Measurements from ENCODE around the gene IGF2. TPM values are rescaled to one million over a fixed set of nuclear protein-coding genes. Genes with fewer than 3 reads are reported as not detected.

Gene IGF2
- total and polyA plus RNA-seq, 5 donors from 2014 or later = 0.07 TPM; not detected in 4

DNA sequence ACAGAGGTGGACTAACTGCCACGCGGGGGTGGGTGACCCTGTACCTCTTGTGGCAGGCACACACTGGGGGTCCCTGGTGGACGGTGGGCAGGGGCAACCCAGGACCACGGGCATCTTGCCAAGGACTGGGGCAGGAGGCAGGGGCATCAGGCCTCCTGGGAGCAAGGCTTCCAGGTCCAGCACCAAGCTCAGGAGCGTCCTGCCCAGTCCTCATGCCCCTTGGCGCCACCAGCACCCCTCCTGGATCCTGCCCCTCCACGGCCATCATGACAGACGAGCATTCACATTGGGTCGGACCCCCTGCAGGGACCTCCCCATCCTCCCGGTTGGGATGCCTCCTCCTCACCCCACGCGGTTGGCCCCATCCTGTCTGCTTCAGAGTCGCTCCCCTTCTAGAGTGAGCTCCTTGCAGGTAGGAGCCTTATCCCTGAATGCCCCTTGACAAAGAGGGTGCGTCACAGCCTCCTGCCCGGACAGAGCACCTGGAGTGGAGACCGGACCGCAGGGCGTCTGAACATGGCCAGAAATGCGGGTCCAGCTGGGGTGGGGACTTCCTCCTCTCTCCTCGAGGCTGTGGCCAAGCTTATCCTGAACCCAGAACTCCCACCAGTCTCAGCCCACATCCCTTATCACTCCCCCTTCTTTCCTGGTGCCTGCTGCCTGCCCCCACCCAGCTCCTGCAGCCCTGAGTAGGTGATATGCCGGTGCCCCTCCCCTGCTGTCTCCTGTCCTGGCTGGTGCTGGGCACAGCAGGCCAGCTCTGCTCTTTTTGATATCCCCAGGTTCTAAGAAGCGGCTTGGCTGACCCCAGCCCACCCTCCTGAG lies 40.3 kb downstream of the IGF2 start:
- Histone ChIP-seq H3K4me3 (ENCODE audit: low read depth, low read length) (no peak overlapping the region), H3K9me3 (ENCODE audit: control insufficient read depth in 2 of 2, low read length in 2 of 2) (no peaks in the 10 kb centered on the region), H3K4me1 (ENCODE audit: control insufficient read depth, insufficient read depth, low read length, poor library complexity, severe bottlenecking) (no peaks in the 10 kb centered on the region), H3K27me3 (ENCODE audit: control insufficient read depth, insufficient read depth, low read length) (no peaks in the 10 kb centered on the region), H3K36me3 (ENCODE audit: control insufficient read depth, insufficient read depth, low read length) (no peaks in the 10 kb centered on the region), H3K27ac (ENCODE audit: insufficient read depth, low read length, poor library complexity, severe bottlenecking) (no peak overlapping the region)
- H3K4me1 Mint-ChIP-seq = no peaks in the 10 kb centered on the region
- no peak for ATAC-seq (ENCODE audit: low read depth in 2 of 2)
- no peak overlapping the region for H3K27ac Mint-ChIP-seq
- H3K4me3 Mint-ChIP-seq = no peak overlapping the region
- H3K9me3 Mint-ChIP-seq = peaks cover 0 to 1% (median 0%) of the 10 kb centered on the region in 7 donors
- peaks cover 4% of the 10 kb centered on the region for H3K27me3 Mint-ChIP-seq
- no peaks in the 10 kb centered on the region for H3K36me3 Mint-ChIP-seq
- DNase-seq = no peak

DNA sequence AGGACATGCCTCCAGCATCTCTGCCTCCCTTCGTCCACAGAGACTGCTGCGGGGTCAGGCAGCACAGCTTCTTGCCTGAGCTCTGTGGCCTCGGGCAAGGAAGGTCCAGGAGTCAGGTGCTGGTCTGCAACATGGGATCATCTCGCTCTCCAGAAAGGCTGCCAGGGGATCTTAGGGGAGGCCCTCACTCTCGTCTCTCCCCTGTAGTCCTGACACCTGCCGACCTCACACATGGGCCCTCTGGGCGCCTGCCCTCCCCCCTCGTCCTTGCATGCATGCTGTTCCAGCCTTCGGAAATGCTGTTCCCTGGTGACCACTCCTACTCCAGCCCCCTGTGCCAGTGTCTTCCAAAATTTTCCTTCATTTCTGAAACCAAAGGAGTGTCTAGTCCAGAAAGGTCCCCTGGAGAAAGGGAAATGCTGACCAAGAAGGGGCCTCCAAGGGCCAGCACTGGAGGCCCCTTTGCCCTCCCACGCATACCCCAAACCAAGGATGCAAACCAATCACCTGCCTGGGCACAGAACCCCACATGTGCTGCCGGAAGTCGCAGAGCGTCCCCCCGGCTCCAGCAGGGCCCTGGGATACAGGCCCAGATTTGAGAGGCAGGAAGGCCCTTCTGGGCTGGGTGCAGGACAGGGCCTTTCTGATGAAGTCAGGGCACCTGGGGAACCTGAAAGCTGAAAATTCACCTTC lies 41.0 kb downstream of the IGF2 start:
- Mint-ChIP-seq H3K36me3 (no peaks in the 10 kb centered on the region), H3K4me1 (peaks cover 0 to 5% (median 2%) of the 10 kb centered on the region in 4 donors), H3K4me3 (no peak overlapping the region), H3K9me3 (peaks cover 0 to 2% (median 0%) of the 10 kb centered on the region in 7 donors), H3K27me3 (peaks cover 4% of the 10 kb centered on the region), H3K27ac (no peak overlapping the region)
- H3K27me3 ChIP-seq (ENCODE audit: control insufficient read depth, insufficient read depth, low read length) = no peaks in the 10 kb centered on the region
- peaks cover 6% of the 10 kb centered on the region for H3K4me1 ChIP-seq (ENCODE audit: control insufficient read depth, insufficient read depth, low read length, poor library complexity, severe bottlenecking)
- ATAC-seq (ENCODE audit: low read depth in 2 of 2) = no peak
- no peaks in the 10 kb centered on the region for H3K36me3 ChIP-seq (ENCODE audit: control insufficient read depth, insufficient read depth, low read length)
- no peak overlapping the region for H3K27ac ChIP-seq (ENCODE audit: insufficient read depth, low read length, poor library complexity, severe bottlenecking)
- H3K4me3 ChIP-seq (ENCODE audit: low read depth, low read length) = no peak overlapping the region
- no peaks in the 10 kb centered on the region for H3K9me3 ChIP-seq (ENCODE audit: control insufficient read depth in 2 of 2, low read length in 2 of 2)
- no peak for DNase-seq

DNA sequence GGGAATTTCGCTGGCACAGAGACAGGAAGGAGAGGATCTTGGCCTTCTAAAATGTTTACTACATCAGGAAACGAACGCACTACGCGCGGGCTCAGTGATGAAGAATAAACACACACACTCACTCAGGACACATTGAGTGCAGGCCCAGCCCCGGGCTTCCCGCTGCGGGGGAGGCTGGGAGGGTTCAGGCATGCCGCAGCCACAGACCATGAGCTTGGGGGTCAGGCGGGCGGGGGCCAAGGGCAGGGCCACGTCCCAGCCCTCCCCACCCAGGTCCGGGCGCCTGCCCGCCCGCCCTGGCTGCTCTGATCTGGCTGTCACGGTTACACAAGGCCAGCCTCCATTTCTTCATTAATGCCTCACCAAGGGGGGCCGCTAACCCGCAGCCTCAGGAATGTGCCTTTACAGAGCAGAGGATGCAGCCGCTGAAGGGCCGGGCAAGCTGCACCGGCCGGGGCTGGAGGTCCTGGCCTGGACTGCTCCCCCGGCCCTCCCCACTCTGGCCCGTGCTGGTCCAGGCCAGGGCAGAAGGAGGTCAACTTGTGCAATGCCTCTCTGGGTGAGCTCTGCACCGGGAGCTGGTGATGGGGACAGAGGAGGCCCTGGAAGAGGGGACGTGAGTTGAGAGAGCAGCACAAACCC lies 41.7 kb downstream of the IGF2 start:
- Histone ChIP-seq H3K36me3 (ENCODE audit: control insufficient read depth, insufficient read depth, low read length) (no peaks in the 10 kb centered on the region), H3K9me3 (ENCODE audit: control insufficient read depth in 2 of 2, low read length in 2 of 2) (no peaks in the 10 kb centered on the region), H3K4me3 (ENCODE audit: low read depth, low read length) (no peak overlapping the region), H3K27ac (ENCODE audit: insufficient read depth, low read length, poor library complexity, severe bottlenecking) (no peak overlapping the region), H3K27me3 (ENCODE audit: control insufficient read depth, insufficient read depth, low read length) (no peaks in the 10 kb centered on the region), H3K4me1 (ENCODE audit: control insufficient read depth, insufficient read depth, low read length, poor library complexity, severe bottlenecking) (peaks cover 12% of the 10 kb centered on the region)
- no peak overlapping the region for H3K27ac Mint-ChIP-seq
- peaks cover 4% of the 10 kb centered on the region for H3K27me3 Mint-ChIP-seq
- DNase-seq = no peak
- no peak for ATAC-seq (ENCODE audit: low read depth in 2 of 2)
- H3K36me3 Mint-ChIP-seq = no peaks in the 10 kb centered on the region
- H3K9me3 Mint-ChIP-seq = peaks cover 0 to 2% (median 0%) of the 10 kb centered on the region in 7 donors
- H3K4me1 Mint-ChIP-seq = peaks cover 0 to 8% (median 3%) of the 10 kb centered on the region in 4 donors
- no peak overlapping the region for H3K4me3 Mint-ChIP-seq

DNA sequence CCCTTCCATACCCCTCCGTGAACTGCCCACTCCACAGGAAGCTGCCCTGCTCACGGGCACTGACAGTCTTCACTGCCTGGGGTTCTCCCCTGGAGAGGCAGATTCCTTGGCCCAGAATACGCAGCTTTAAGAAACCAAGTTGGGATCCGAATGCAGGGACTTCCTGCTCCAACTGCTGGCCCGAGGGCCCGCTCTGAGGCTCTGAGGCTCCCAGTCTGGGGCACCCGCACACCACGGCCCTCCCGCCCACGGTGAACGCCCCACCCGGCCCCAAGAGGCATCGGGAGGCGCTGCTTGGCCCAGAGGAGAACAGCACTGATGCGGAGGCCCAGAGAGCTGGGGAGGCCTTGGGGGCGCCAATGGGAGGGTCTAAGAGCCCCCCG lies 42.3 kb downstream of the IGF2 start:
- no peak for ATAC-seq (ENCODE audit: low read depth in 2 of 2)
- H3K27me3 ChIP-seq (ENCODE audit: control insufficient read depth, insufficient read depth, low read length) = no peaks in the 10 kb centered on the region
- H3K9me3 Mint-ChIP-seq = peaks cover 0 to 2% (median 0%) of the 10 kb centered on the region in 7 donors
- H3K4me3 Mint-ChIP-seq = no peak overlapping the region
- H3K4me1 ChIP-seq (ENCODE audit: control insufficient read depth, insufficient read depth, low read length, poor library complexity, severe bottlenecking) = peaks cover 12% of the 10 kb centered on the region
- H3K27me3 Mint-ChIP-seq = peaks cover 4% of the 10 kb centered on the region
- no peaks in the 10 kb centered on the region for H3K36me3 ChIP-seq (ENCODE audit: control insufficient read depth, insufficient read depth, low read length)
- no peaks in the 10 kb centered on the region for H3K9me3 ChIP-seq (ENCODE audit: control insufficient read depth in 2 of 2, low read length in 2 of 2)
- H3K36me3 Mint-ChIP-seq = no peaks in the 10 kb centered on the region
- H3K27ac ChIP-seq (ENCODE audit: insufficient read depth, low read length, poor library complexity, severe bottlenecking) = no peak overlapping the region
- no peak overlapping the region for H3K27ac Mint-ChIP-seq
- H3K4me1 Mint-ChIP-seq = peaks cover 0 to 8% (median 3%) of the 10 kb centered on the region in 4 donors
- H3K4me3 ChIP-seq (ENCODE audit: low read depth, low read length) = no peak overlapping the region
- no peak for DNase-seq

DNA sequence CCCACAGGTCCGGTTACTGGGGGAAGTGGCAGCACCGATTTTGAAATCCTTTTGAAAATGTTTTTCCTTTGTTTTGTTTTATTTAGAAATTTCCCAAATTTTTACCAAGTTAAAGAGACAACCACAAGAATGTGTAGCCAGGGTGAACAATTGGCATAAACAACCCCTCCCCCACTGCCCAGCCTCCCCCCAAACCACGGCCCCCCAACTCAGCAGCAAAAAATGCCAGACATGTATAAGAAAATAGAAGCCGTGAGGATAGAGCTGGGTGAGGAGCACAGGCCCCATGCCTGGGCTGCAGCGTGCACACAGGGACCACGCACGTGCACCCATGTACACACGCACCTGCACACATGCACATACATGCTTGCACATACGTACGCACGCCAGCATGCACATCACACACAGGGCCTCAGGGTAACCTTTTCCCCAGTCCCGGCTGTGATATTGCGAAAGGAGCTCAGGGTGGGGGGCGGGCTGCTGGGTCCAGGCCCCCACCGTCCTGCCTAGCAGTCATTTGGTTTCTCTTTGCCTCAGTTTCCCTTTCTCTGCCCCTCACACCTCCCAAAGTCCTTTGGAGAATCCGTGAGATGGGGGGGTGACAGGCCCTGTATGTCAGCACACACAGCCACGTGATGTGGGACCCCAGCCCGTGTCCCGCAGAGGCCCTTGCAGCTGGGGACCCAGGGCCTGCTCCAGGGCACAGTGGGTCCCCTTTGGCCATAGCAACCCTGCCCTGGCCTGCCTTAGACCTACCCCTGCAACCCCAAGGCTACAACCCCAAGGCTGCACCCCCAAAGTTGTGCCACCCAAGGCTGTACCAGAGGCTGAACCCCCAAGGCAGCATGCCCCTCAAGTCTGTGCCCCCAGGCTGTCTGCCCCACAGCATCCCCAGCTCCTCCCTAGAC lies 42.9 kb downstream of the IGF2 start:
- no peaks in the 10 kb centered on the region for H3K27me3 ChIP-seq (ENCODE audit: control insufficient read depth, insufficient read depth, low read length)
- peaks cover 0 to 8% (median 3%) of the 10 kb centered on the region in 4 donors for H3K4me1 Mint-ChIP-seq
- H3K9me3 Mint-ChIP-seq = peaks cover 0 to 2% (median 0%) of the 10 kb centered on the region in 7 donors
- H3K36me3 Mint-ChIP-seq = no peaks in the 10 kb centered on the region
- no peak overlapping the region for H3K4me3 ChIP-seq (ENCODE audit: low read depth, low read length)
- no peaks in the 10 kb centered on the region for H3K9me3 ChIP-seq (ENCODE audit: control insufficient read depth in 2 of 2, low read length in 2 of 2)
- no peak overlapping the region for H3K27ac ChIP-seq (ENCODE audit: insufficient read depth, low read length, poor library complexity, severe bottlenecking)
- ATAC-seq (ENCODE audit: low read depth in 2 of 2) = no peak
- peaks cover 4% of the 10 kb centered on the region for H3K27me3 Mint-ChIP-seq
- no peak overlapping the region for H3K27ac Mint-ChIP-seq
- H3K4me3 Mint-ChIP-seq = no peak overlapping the region
- no peak for DNase-seq
- H3K36me3 ChIP-seq (ENCODE audit: control insufficient read depth, insufficient read depth, low read length) = no peaks in the 10 kb centered on the region
- H3K4me1 ChIP-seq (ENCODE audit: control insufficient read depth, insufficient read depth, low read length, poor library complexity, severe bottlenecking) = peaks cover 12% of the 10 kb centered on the region

DNA sequence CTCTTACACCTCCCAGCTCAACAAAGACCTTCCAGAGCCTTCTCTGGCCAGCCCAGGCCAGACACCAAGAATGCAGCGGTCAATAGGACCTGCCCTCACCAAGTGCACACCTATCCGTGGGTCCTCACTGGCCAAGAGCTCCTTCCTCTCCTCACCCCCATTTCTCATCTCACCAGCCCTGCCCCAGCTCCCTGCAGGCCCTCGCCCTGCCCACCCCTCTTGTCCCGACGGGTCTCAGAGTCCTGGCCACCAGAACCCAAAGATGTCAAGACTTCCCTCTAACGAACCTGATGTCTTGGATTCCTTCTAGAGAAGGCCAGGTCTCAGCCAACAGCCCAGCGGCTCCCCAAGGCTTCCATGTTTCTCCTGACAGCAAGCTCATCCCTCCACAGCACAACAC lies 43.6 kb downstream of the IGF2 start:
- DNase-seq = no peak
- Mint-ChIP-seq H3K27me3 (peaks cover 4% of the 10 kb centered on the region), H3K36me3 (no peaks in the 10 kb centered on the region), H3K4me1 (peaks cover 0 to 8% (median 3%) of the 10 kb centered on the region in 4 donors), H3K4me3 (no peak overlapping the region), H3K9me3 (peaks cover 0 to 2% (median 0%) of the 10 kb centered on the region in 7 donors), H3K27ac (no peak overlapping the region)
- no peak for ATAC-seq (ENCODE audit: low read depth in 2 of 2)
- H3K9me3 ChIP-seq (ENCODE audit: control insufficient read depth in 2 of 2, low read length in 2 of 2) = no peaks in the 10 kb centered on the region
- peaks cover 12% of the 10 kb centered on the region for H3K4me1 ChIP-seq (ENCODE audit: control insufficient read depth, insufficient read depth, low read length, poor library complexity, severe bottlenecking)
- no peak overlapping the region for H3K27ac ChIP-seq (ENCODE audit: insufficient read depth, low read length, poor library complexity, severe bottlenecking)
- no peaks in the 10 kb centered on the region for H3K36me3 ChIP-seq (ENCODE audit: control insufficient read depth, insufficient read depth, low read length)
- no peak overlapping the region for H3K4me3 ChIP-seq (ENCODE audit: low read depth, low read length)
- no peaks in the 10 kb centered on the region for H3K27me3 ChIP-seq (ENCODE audit: control insufficient read depth, insufficient read depth, low read length)

DNA sequence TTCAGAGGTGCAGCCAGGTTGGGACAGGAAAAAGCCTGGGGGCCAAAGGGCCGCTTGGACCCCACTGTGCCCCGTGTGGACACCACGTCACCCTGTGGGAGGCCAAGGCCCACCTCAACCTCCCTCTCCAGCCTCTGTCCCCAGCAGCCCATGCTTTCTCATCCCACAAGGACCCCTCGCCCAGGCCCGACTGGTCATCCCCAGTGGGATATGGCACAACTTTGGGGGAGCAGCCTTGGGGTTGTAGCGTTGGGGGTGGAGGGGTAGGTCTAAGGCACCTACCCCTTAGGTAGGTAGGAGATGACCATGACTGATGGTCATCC lies 44.0 kb downstream of the IGF2 start:
- no peaks in the 10 kb centered on the region for H3K36me3 ChIP-seq (ENCODE audit: control insufficient read depth, insufficient read depth, low read length)
- Mint-ChIP-seq H3K4me1 (peaks cover 0 to 8% (median 3%) of the 10 kb centered on the region in 4 donors), H3K4me3 (no peak overlapping the region), H3K27ac (no peak overlapping the region), H3K27me3 (peaks cover 2% of the 10 kb centered on the region), H3K36me3 (no peaks in the 10 kb centered on the region), H3K9me3 (peaks cover 0 to 2% (median 0%) of the 10 kb centered on the region in 7 donors)
- no peak for DNase-seq
- no peak overlapping the region for H3K4me3 ChIP-seq (ENCODE audit: low read depth, low read length)
- peaks cover 12% of the 10 kb centered on the region for H3K4me1 ChIP-seq (ENCODE audit: control insufficient read depth, insufficient read depth, low read length, poor library complexity, severe bottlenecking)
- H3K9me3 ChIP-seq (ENCODE audit: control insufficient read depth in 2 of 2, low read length in 2 of 2) = no peaks in the 10 kb centered on the region
- no peak overlapping the region for H3K27ac ChIP-seq (ENCODE audit: insufficient read depth, low read length, poor library complexity, severe bottlenecking)
- no peak for ATAC-seq (ENCODE audit: low read depth in 2 of 2)
- no peaks in the 10 kb centered on the region for H3K27me3 ChIP-seq (ENCODE audit: control insufficient read depth, insufficient read depth, low read length)
